HuH-7.5 (cell line): ENCODE data around the gene ABCG1.

Experiments used
- DNase-seq: peaks from one replicate; pipeline ENCODE4 v3.0.0; 2011; ENCODE audit warnings: low spot score

Gene ABCG1

DNA sequence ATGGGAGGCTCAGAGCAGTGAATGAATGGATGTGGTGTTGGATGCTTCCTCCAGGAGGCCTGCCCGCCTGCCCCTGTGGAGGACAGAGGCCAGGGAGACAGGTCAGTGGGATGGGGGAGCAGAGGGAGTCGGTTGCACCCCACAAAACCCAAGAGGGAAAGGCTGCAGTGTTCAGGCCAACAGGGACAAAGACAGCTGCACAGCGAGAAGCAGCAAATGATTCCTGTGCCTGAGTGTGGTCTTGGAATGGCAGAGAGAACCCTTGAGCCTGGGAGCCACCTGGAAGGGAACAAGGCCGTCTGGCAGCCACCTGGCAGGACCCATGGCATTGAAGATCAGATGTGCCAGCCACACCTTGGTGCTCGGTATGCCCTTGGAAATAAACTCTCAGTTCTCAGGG, 88.2 kb downstream of the ABCG1 start:
- no peak for DNase-seq

GRCh38 chr21:42308161-42308913, 89.4 kb downstream of the ABCG1 start:
- DNase-seq, result no peak

- no peak for DNase-seq
Observed at GRCh38 chr21:42308914-42309752, 90.2 kb downstream of the ABCG1 start.

DNA sequence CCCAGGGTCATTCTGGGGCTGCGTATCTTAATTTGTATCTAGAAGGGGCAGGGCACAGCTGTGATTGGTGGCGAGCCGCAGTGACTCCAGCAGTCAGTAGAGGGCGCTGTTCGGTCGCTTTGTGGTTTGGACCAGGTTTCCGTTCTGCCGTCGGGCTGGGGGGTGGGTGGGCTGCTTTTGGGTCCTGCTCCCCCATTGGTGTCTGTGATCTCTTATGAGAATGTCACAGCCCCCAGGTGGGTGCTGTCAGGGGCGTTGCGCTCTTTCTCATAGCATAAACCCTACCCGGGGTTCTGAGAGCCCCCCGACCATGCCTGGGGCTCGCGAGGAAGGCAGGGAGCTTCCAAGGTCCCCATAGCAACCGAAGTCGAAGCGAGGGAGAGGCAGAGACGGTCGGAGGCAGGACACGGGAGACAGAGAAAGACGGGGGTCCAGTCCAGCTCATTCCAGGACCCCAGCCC, 90.8 kb downstream of the ABCG1 start:
- peak; percentile 62 for DNase-seq

- DNase-seq, result no peak
Observed at GRCh38 chr21:42310411-42311001, 91.6 kb downstream of the ABCG1 start.

GRCh38 chr21:42311160-42311559, 92.2 kb downstream of the ABCG1 start:
- no peak for DNase-seq

DNA sequence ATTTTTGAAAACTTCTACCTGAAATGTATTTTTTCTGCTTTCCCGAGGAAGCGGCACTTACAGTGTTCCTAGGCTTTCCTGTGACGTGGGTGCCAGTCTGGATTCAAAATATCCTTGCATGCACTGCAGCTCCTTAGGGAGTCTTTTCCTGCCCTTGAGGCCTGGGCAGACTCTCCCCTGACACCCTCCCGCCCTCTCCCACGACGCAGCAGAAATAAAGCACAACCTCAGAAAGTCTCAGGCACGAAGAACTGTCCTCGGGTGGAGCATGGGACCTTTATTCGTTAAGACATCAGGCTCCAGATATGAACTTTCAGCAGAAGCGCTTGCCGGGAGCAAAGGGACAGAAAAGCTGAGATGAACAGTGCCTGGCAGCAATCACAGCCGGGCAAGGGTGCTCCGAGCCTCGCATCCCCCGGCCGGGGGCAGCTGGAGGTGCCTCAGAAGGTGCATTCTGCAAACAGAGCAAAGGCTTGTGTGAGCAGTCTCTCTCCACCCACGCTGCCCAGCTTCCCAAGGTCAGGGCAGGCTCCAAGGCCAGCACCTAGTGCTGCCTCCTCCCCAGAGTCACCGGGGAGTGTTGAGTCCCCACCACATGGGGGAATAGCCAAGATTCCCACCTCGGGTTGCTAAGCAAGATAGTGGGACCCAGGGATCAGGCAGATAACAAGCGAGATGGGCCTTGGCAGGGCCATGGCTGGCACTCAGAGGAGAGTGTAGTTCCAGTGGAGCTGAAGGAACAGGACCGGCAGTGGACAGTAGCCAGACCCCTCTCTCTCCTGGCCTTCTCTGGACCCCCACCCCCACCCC, 93.1 kb downstream of the ABCG1 start:
- DNase-seq, result no peak

DNA sequence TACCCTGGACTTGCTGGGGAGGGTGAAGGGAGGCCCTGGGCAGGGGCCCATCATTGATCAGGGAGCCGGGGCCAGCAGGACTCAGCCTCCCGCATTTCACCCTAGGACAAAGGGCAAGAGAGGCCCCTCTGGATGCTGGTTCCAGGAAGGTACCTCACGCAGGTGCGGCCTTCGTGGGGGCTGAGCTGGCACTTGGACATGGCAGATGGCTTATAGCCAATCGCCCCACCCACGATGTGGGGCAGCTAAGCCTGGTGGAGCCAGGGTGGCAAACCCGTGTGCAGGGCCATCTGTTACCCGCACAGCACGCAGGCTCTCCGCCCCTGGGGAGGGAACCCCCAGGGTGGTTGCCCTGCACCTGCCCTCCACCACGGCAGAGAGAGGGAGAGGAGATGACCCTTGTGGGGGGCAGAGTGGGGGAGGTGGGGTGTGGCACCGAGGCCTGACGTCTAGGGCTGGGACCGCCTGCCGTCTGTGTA, 93.7 kb downstream of the ABCG1 start:
- DNase-seq, result no peak

DNA sequence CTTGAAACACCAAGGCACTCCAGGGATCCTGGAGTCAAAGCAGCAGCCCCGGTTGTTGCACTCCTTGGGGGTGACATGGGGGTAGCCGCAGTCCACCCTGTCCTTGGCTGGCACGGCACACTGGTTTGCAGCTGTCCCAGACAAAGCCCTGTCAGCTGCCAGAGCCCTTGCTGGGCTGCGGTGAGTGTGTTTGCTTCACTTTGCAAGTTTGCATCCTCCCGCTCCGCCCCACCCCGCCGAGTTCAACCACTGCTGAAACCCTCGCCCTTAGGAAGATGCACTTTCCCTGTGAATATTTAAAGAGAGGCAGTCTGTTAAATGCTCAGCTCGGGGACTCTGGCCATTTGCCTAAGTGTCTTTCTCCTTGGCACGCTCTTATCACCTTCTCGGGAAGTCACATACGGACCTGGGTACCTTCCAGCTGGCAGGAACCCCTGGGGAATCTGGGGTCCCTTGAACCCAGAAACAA, 94.6 kb downstream of the ABCG1 start:
- DNase-seq, result no peak

- DNase-seq, result no peak
Observed at GRCh38 chr21:42314616-42315295, 95.8 kb downstream of the ABCG1 start.

DNA sequence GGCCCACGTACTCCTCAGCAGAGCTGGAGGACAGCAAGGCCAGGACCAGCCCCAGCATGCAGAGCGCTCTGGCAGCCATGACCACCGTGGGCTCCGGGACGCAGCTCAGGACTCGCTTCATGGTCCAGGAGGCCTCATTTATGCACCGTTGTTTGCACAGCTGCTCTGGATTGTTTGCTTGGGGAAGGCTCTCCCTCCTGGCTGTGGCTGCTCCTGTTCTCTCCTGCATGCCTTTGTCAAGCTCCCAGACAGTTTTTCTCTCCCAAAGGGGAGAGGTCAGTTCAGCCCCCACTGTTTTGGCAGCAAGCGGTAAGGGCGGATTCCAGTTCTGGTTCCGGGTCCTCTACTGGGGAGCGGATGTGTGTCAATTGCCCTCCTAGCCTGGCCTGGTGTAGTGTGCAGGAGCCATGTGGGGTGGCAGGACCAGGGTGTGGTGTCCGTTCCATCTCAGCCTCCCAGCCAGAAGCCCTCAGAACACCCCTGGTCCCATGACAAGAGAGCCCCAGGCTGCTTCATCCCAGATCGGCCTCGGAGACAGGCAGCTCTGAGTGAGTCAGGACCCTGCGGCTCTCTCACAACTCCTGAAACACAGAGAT, 96.5 kb downstream of the ABCG1 start, which contains the start of gene TFF3:
TSS of gene TFF3 (minus strand) at position 114 of the 596 bp plus-strand sequence. CDS start at position 79, 35 bp downstream.
- peak; percentile 46 for DNase-seq

DNA sequence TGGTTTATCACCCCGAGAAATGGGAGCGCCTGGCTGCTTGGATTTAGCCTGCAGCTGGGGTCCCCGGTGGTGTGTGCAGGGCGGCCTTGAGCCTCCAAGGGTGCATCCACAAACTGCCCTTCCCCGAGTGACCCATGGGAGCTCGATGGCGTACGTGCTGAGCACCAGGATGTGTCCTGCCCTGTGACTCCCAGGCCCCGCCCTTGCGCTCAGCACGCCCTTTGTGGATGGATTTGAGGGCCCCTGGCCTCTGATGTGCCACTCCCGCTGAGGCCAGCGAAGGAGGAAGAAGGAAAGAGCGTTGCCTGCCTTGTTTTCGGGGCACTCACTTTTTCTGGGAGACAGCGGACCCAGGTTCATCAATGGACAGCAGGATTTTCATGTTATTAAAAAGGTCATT, 98.0 kb downstream of the ABCG1 start:
- no peak for DNase-seq

DNA sequence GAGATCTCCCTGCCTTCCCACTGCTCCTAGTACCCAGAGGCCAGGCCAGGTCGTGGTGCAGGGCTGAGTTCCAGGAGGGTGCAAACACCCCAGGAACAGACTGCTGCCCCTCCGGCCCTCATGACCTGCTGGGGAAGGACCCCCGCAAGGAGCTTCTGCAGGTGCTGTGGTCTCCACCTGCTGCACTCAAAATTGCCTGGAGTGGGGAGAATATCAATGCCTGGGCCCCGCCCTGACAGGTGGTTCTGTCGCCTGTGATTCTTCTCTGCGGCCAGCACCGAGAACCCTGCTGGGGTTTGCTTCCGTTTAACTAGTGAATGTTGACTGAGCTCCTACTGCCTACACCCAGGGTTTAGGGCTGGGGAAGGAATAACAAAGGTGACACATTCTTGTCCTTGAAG, 98.4 kb downstream of the ABCG1 start:
- DNase-seq, result no peak

GRCh38 chr21:42317826-42318746, 99.1 kb downstream of the ABCG1 start:
- DNase-seq, result no peak

DNA sequence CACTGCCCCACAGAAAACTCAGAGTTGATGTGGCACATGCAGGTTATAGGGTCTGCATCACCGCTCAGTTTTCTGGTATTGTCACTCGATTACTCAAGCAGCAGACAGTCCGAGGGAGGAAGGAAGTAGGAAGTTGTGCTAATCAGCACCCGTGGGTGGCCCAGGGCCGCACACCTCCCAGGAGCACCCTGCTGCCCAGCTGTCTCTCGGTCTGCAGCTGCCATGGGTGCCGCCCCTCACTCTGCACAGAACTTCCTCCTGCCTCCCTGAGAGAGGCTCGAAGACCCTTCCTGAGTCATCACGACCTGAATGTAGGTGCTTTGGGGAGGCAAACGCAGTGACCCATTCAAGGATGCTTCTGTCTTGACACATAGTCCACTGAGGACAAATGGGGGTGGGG, 100.4 kb downstream of the ABCG1 start:
- DNase-seq, result no peak

DNA sequence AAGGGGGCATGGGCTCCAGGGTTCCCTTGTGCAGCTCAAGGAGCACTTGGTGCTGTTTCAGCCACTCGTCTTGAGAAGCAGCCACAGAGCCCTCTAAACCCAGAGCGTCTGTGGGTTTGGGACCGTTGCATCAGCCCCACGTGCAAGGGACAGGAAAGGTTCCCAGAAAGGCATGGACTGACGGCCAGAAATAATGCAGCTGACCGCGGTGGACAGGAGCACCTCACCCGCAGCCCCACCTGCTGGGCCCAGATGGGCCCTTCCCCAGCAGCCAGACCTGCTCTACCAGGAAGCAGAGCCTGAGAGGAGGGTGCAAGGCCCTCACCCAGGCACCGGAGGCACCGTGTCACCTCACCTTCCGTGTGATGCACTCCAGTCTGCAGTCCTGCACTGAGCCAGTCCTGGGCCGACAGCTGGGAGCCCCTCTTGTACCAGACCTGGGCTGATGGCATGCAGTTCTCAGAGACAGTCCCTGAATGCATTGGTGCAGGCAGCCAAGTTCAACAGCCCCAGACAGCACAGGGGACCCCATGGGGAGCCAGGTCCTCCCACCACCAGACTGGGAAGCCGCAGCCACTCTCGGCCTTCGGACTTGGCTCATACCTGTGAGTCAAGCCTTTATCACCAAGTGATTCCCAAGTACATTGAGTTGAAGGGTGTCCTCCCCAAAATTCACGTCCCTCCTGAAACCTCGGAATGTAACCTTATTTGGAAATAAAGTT, 101.1 kb downstream of the ABCG1 start:
- no peak for DNase-seq

GRCh38 chr21:42320791-42321190, 101.9 kb downstream of the ABCG1 start:
- DNase-seq, result no peak

- no peak for DNase-seq
Observed at GRCh38 chr21:42321231-42321630, 102.3 kb downstream of the ABCG1 start.

DNA sequence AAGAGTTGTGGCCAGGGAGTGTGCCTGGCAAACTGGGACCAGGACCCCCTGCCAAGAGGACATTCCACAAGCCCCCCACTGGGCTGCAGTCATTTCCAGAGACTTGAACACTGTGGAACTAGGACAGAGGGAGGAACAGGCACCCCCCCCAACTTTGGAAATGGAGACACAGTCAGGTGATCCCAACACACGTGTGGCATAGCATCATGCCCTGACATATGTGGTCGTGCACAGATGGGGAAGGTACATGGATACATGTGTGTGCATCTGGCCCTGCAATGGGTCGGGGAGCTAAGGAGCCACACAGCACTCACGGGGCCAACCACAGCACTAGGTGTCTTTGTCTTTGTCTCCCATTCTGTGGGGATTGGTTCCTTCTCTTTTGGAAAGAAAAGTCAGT, 102.9 kb downstream of the ABCG1 start:
- no peak for DNase-seq
